Measurements from ENCODE around the gene SUSD6. TPM values are rescaled to one million over a fixed set of nuclear protein-coding genes. Genes with fewer than 3 reads are reported as not detected.
"Not testable (repeated sequence)": the region's sequence is repeated elsewhere in the genome, so short reads cannot be mapped to it uniquely, and the experiment has no call there.

SUSD6 gene
- total RNA-seq, 1 donor from 2014 or later, result 22.3 TPM

GRCh38 chr14:69727860-69728259 is 116.5 kb downstream of the SUSD6 start:
- no peak for DNase-seq (ENCODE audit: low spot score, unreplicated experiment)
- H3K27ac Mint-ChIP-seq, result no peak overlapping the region

GRCh38 chr14:69731919-69732598 is 120.7 kb downstream of the SUSD6 start:
- H3K4me1 Mint-ChIP-seq (ENCODE audit: low read depth); H3K9me3 Mint-ChIP-seq (ENCODE audit: low read depth): not testable (repeated sequence)
- peaks cover 18% of the 10 kb centered on the region for H3K27me3 Mint-ChIP-seq

More at GRCh38 chr14:69727860-69728259, 116.5 kb downstream of the SUSD6 start:
- TF ChIP-seq CTCF (IDR thresholded peaks at IDR 0.05; ENCODE audit: unreplicated experiment), result no peak
- Mint-ChIP-seq H3K27me3 (peaks cover 34% of the 10 kb centered on the region), H3K9me3 (ENCODE audit: low read depth) (no peaks in the 10 kb centered on the region), H3K4me1 (ENCODE audit: low read depth) (no peaks in the 10 kb centered on the region), H3K4me3 (ENCODE audit: low read depth) (no peak overlapping the region), H3K36me3 (ENCODE audit: insufficient read depth) (no peaks in the 10 kb centered on the region)

GRCh38 chr14:69736405-69736804 is 125.0 kb downstream of the SUSD6 start:
- not testable (repeated sequence) for H3K9me3 Mint-ChIP-seq (ENCODE audit: low read depth); H3K36me3 Mint-ChIP-seq (ENCODE audit: insufficient read depth); H3K27ac Mint-ChIP-seq; H3K27me3 Mint-ChIP-seq; DNase-seq (ENCODE audit: low spot score, unreplicated experiment); H3K4me1 Mint-ChIP-seq (ENCODE audit: low read depth); H3K4me3 Mint-ChIP-seq (ENCODE audit: low read depth)

More at GRCh38 chr14:69731919-69732598, 120.7 kb downstream of the SUSD6 start:
- not testable (repeated sequence) for DNase-seq (ENCODE audit: low spot score, unreplicated experiment); H3K4me3 Mint-ChIP-seq (ENCODE audit: low read depth); H3K36me3 Mint-ChIP-seq (ENCODE audit: insufficient read depth); H3K27ac Mint-ChIP-seq

- peaks cover 6% of the 10 kb centered on the region for H3K9me3 Mint-ChIP-seq (ENCODE audit: low read depth)
- no peak for TF ChIP-seq CTCF (IDR thresholded peaks at IDR 0.05; ENCODE audit: unreplicated experiment)
- H3K4me3 Mint-ChIP-seq (ENCODE audit: low read depth), result no peak overlapping the region
- no peak for DNase-seq (ENCODE audit: low spot score, unreplicated experiment)
- H3K36me3 Mint-ChIP-seq (ENCODE audit: insufficient read depth), result peaks cover 2% of the 10 kb centered on the region
- no peak overlapping the region for H3K27ac Mint-ChIP-seq
- H3K27me3 Mint-ChIP-seq, result no peaks in the 10 kb centered on the region
- peaks cover 6% of the 10 kb centered on the region for H3K4me1 Mint-ChIP-seq (ENCODE audit: low read depth)
Observed at GRCh38 chr14:69741055-69741454, 129.7 kb downstream of the SUSD6 start.

GRCh38 chr14:69749956-69750355 is 138.6 kb downstream of the SUSD6 start:
- Mint-ChIP-seq H3K27me3 (no peaks in the 10 kb centered on the region), H3K4me3 (ENCODE audit: low read depth) (no peak overlapping the region), H3K4me1 (ENCODE audit: low read depth) (peaks cover 9% of the 10 kb centered on the region), H3K9me3 (ENCODE audit: low read depth) (peaks cover 3% of the 10 kb centered on the region), H3K27ac (no peak overlapping the region), H3K36me3 (ENCODE audit: insufficient read depth) (no peaks in the 10 kb centered on the region)
- DNase-seq (ENCODE audit: low spot score, unreplicated experiment), result no peak
- TF ChIP-seq CTCF (IDR thresholded peaks at IDR 0.05; ENCODE audit: unreplicated experiment), result no peak

- Mint-ChIP-seq H3K4me3 (ENCODE audit: low read depth) (no peak overlapping the region), H3K27me3 (no peaks in the 10 kb centered on the region), H3K27ac (no peak overlapping the region), H3K4me1 (ENCODE audit: low read depth) (peaks cover 11% of the 10 kb centered on the region), H3K36me3 (ENCODE audit: insufficient read depth) (no peaks in the 10 kb centered on the region), H3K9me3 (ENCODE audit: low read depth) (peaks cover 3% of the 10 kb centered on the region)
- no peak for TF ChIP-seq CTCF (IDR thresholded peaks at IDR 0.05; ENCODE audit: unreplicated experiment)
- no peak for DNase-seq (ENCODE audit: low spot score, unreplicated experiment)
Observed at GRCh38 chr14:69750495-69750894, 139.1 kb downstream of the SUSD6 start.

All from progenitor cell of endocrine pancreas (in vitro differentiated cells).